Measurements from ENCODE around the gene SETMAR.
"Not testable (repeated sequence)": the region's sequence is repeated elsewhere in the genome, so short reads cannot be mapped to it uniquely, and the experiment has no call there.

SETMAR gene

GRCh38 chr3:4313606-4314293 is 10.6 kb downstream of the SETMAR start:
- peak; percentile 10 for DNase-seq (ENCODE audit: low spot score)

DNA sequence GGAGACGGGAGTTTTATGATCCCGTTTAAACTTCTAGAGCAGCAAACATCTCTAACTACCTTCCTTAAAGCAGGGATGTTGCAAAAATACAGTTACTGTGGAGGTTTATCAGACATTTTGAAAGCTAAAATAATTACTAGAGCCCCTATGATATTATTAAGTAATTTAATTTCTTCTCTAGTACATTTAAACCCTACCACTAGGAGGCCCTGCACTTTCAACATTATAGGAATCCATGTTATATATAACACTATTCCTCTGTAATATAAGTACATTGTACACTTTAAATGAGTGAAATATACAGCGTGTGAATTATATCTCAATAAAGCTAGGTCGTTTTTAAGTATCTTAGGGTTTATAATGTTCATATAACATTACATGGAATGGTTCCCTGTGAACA is 11.5 kb downstream of the SETMAR start:
- no peak for DNase-seq (ENCODE audit: low spot score)

GRCh38 chr3:4320096-4320911 is 17.1 kb downstream of the SETMAR start:
- no peak for DNase-seq (ENCODE audit: low spot score)

DNA sequence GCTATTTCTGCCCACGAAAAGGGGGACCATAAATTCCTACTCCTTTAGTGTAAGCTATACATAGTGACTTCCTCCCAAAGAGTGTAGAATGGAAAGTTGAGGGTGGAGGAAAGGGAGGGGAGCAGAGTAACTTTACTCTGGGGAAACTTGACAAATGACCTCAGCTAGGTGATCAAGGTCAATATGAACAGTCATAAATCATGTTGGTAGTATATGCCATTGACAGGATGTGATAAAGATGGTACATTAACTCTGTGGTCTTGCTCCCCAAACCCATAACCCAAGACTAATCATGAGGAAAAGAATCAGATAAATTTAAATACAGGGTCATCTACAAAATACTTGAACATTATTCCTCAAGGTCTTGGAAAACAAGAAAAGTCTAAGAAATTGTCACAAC is 18.6 kb downstream of the SETMAR start:
- no peak for DNase-seq (ENCODE audit: low spot score)

DNA sequence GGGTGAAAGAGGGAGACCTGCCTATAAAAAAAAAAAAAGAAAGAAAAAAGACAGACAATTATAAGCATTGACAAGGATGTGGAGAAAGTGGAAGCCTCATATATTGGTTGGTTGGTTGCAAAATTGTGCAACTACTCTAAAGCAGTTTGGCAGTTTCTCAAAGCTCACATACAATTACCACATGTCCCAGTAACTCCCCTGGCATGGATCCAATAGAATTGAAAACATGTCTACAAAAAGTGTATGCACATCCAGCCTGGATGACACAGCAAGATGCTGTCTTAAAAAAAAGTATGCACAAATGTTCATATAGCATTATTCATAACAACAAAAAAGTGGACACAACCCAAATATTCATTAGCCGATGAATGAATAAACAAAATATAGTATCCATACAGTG is 19.5 kb downstream of the SETMAR start:
- peak; percentile 12 for DNase-seq (ENCODE audit: low spot score)

GRCh38 chr3:4323246-4324027 is 20.3 kb downstream of the SETMAR start:
- no peak for DNase-seq (ENCODE audit: low spot score)

DNA sequence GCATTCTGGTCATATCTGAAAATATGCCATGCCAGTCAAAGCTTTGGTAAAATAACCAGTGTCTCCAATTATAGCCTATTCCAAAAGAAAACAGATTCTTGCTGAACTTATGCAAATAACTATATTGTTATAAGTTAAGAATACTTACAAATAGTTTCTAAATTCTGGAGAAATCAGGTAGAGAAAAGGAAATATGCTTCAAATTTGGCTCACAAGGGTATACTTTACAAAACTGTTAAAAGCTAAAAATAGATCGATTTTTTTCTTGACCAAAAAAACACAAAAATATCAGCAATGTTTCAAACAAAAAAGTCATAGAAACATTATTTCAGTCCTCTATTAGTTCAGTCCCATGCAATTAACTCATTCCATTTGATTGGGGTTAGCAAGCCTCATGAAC is 23.7 kb downstream of the SETMAR start:
- no peak for DNase-seq (ENCODE audit: low spot score)

DNA sequence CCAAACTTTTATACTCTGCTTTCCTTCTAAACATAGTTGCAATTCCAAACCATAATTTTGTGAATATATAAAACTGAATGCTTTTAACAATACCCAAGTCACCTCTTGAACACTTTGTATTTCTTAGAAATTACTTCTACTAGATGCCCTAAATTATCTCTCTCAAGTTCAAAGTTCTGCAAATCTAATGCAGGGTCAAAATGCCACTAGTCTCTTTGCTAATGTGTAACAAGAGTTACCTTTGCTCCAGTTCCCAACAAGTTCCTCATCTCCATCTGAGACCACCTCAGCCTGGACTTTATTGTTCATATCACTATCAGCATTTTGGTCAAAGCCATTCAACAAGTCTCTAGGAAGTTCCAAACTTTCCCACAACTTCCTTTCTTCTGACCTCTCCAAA is 26.6 kb downstream of the SETMAR start:
- not testable (repeated sequence) for DNase-seq (ENCODE audit: low spot score)

- no peak for DNase-seq (ENCODE audit: low spot score)
These were observed 28.9 kb downstream of the SETMAR start for GRCh38 chr3:4332111-4332510.

GRCh38 chr3:4332574-4332973 is 29.4 kb downstream of the SETMAR start:
- no peak for DNase-seq (ENCODE audit: low spot score)

GRCh38 chr3:4332991-4333390 is 29.8 kb downstream of the SETMAR start:
- DNase-seq (ENCODE audit: low spot score) = no peak

- DNase-seq (ENCODE audit: low spot score) = no peak
These were observed 31.4 kb downstream of the SETMAR start for GRCh38 chr3:4334548-4334947.

GRCh38 chr3:4335840-4336562 is 32.8 kb downstream of the SETMAR start:
- no peak for DNase-seq (ENCODE audit: low spot score)

DNA sequence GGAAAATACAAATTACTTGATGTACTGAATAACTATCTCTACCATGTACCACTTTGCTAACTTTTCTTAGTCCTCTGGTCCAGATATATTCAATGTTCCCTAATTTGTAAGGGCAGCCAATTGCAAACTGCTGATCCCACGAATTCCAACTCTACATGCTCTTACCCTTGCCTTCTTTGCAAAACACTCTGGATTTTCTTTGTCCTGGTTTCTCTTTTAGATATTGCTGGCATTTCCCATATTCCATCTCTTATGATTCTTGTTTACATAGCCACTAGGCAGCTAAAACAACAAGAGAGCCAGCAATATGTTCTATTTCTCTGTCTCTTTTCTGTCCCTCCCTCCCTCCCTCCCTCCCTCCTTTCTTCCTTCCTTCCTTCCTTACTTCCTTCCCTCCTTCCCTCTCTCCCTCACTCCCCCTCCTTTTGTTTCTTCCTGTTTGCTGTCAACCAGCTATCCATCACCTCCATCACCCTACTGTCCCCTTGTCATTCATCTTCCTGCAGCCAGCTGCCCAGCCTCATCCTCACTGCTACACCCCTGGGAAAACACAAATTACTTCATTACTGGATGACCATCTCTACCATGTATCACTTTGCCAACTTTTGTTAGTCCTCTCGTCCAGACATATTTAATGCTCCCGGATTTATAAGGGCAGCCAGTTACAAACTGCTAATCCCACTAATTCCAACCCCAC is 33.8 kb downstream of the SETMAR start:
- no peak for DNase-seq (ENCODE audit: low spot score)

DNA sequence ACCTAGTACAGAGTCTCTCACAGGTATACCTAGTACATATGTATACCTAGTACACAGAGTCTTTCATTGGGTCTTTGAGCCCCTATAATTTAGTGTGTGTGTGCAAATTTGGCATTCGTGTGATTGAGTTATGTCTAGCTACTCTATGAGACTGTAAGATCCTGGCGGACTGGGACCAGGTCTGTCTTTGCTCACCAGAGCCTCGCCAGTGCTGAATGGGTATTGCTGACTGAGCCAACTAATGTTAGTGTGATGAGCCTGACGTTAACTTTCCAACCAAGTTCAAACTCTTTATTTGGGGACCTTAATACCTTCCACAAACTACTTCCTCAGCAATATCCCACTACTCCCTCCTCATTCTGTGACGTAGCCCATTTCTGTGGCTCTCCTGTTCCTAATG is 35.6 kb downstream of the SETMAR start:
- DNase-seq (ENCODE audit: low spot score) = no peak

DNA sequence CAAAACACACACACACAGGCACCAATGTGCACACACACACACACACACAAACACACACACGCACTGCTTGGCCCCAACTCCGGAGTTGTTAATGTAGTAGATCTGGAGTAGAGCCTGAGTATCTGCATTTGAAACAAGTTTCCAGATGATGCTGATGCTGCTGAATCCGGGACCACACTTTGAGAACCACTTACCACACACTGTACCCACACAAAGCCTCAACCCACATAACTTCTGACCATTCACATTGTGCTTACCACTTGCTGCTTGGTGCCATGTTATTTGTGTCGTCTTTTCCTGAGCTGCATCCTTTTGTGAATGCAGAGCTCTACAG is 36.9 kb downstream of the SETMAR start:
- DNase-seq (ENCODE audit: low spot score) = no peak

DNA sequence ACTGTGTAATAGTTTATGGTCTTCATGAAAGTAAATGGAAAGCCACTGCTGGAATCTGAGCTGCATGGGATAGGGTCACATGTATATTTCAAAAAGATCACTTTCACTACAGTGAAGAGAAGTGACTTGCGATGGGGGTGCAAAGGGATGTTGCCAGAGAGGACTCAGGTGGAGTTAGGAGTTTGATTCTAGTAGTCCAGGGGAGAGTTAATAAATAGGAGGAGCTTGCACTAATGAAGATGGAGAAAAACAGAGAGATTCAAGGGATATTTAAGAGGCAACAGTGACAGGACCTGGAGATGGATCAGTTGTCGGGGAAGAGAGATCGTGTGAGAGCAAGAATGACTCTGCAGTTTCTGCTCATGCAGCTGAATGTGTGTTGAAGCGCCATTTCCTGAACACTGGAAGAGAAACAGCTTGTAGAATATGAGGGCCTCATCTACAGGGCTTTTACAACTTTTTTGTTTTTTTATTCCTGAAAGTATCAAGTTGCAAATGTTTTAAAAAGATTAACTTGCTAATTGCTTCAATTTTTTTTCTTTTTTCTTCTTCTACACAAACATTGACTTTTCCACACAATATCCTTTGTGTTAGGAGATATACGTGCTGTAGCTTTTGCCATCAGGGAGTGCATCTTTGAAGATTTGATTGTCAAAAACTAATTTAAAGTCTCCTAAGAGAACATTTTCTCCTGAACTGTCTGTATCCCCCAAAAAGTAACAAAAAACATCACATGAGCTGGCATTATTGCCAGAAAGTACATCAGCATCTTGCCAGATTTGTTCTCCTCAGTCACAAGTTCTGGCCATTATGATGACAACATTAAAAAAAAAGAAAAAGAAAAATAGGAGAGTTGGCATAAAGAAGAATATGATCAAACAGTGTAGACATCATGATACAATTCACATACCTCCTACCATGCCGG is 37.5 kb downstream of the SETMAR start:
- DNase-seq (ENCODE audit: low spot score) = no peak

- no peak for DNase-seq (ENCODE audit: low spot score)
These were observed 38.1 kb downstream of the SETMAR start for GRCh38 chr3:4341336-4341675.

DNA sequence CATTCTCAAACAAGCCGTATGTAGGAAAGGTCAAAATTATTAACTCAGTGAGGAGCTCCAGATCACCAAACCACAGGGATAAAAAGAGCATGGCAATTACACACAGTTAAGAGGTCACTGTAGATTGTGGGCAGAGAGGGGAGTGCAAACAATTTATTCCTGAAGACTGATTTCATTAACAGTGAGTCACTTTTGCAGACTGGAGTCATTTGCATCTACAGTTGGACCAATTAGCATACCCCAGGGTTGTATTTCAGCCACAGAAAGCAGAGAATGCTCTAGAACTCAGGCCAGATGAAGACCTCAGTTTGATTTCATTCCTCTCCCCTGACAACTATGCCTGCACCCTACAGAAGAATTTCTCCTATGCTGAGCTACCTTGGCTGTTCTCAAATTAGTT is 40.1 kb downstream of the SETMAR start:
- DNase-seq (ENCODE audit: low spot score) = peak; percentile 52

DNA sequence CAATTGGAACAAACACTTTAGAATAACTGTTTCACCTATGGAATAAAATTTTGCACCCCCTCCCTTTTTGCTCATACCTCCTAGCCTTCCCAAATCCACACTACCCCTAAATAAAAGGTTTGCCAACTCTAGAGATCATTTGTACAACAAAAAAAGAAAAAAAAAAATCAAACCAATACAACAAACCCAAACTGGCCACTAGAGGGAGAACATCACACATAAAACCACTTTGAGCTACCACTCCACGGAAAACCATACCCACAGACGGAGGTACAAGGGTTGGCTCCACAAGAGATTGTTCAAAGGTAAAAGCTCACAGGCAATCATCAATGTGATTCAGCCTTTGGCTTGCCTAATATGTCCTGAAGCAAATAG is 47.6 kb downstream of the SETMAR start:
- DNase-seq (ENCODE audit: low spot score) = peak; percentile 60
